Cardiac muscle cell (in vitro differentiated cells and primary cell): Measurements from ENCODE around the gene PRG2. TPM values are rescaled to one million over a fixed set of nuclear protein-coding genes. Genes with fewer than 3 reads are reported as not detected.

Source experiments
- DNase-seq, 2 donors: peaks; one replicate each; pipeline versions ENCODE4 v3.0.0 to v3.0.0-alpha.2; 2010 to 2017; ENCODE audit warnings: low read depth in 1 of 2, low spot score in 1 of 2
- H3K27ac ChIP-seq: fragments of 200-600 bp; sonication (generic); 2 replicates; pipeline ENCODE4 v1.5.1; 2016
- H3K27me3 ChIP-seq: fragments of 200-600 bp; sonication (generic); 2 replicates; pipeline ENCODE4 v1.6.0; 2016; ENCODE audit warnings: control low read depth
- H3K36me3 ChIP-seq: fragments of 200-600 bp; sonication (generic); 2 replicates; pipeline ENCODE4 v1.5.1; 2016; ENCODE audit warnings: control low read depth
- H3K4me1 ChIP-seq: fragments of 200-600 bp; sonication (generic); 2 replicates; pipeline ENCODE4 v1.8.1; 2017; ENCODE audit warnings: low read depth, mild to moderate bottlenecking, mixed run types
- H3K4me3 ChIP-seq: fragments of 200-600 bp; sonication (generic); 2 replicates; pipeline ENCODE4 v1.5.1; 2016; ENCODE audit warnings: mild to moderate bottlenecking
- H3K9me3 ChIP-seq: fragments of 200-600 bp; sonication (generic); 2 replicates; pipeline ENCODE4 v1.5.1; 2017; ENCODE audit warnings: low read depth, mild to moderate bottlenecking, control low read depth
- CTCF ChIP-seq: IDR thresholded peaks from 2 replicates; pipeline ENCODE4 v1.5.1; 2012; ENCODE audit warnings: low read depth, mild to moderate bottlenecking, low read length
- polyA plus RNA-seq: library from polyadenylated mRNA; unstranded; fragments of >200 nt; fragmentation: Nextera tagmentation; extraction: Ambion mirVana; gene quantifications from 2 replicates; pipeline ENCODE4 v1.2.1, GENCODE V29; 2016
- total RNA-seq: library from RNA; depleted of rRNA; stranded (reverse); fragments of >200 nt; gene quantifications from 2 replicates; pipeline ENCODE4 v1.2.3, GENCODE V29; 2016

PRG2 gene
- total and polyA plus RNA-seq, 2 experiments from 2014 or later, result not detected

- TF ChIP-seq CTCF, result no peak
- Histone ChIP-seq H3K4me3 (no peak overlapping the region), H3K27me3 (no peaks in the 10 kb centered on the region), H3K9me3 (no peaks in the 10 kb centered on the region), H3K36me3 (no peaks in the 10 kb centered on the region), H3K27ac (no peak overlapping the region), H3K4me1 (no peaks in the 10 kb centered on the region)
- no peak for DNase-seq
These were observed 3.9 kb upstream of the PRG2 start for GRCh38 chr11:57394203-57394965.

GRCh38 chr11:57392763-57393105, 2.3 kb upstream of the PRG2 start:
- TF ChIP-seq CTCF, result no peak
- no peak overlapping the region for H3K4me3 ChIP-seq
- no peaks in the 10 kb centered on the region for H3K27me3 ChIP-seq
- H3K27ac ChIP-seq, result no peak overlapping the region
- H3K9me3 ChIP-seq, result no peaks in the 10 kb centered on the region
- no peaks in the 10 kb centered on the region for H3K36me3 ChIP-seq
- H3K4me1 ChIP-seq, result no peaks in the 10 kb centered on the region
- no peak for DNase-seq

GRCh38 chr11:57392066-57392762, 1.8 kb upstream of the PRG2 start:
- H3K9me3 ChIP-seq, result no peaks in the 10 kb centered on the region
- no peaks in the 10 kb centered on the region for H3K27me3 ChIP-seq
- no peak for TF ChIP-seq CTCF
- no peak overlapping the region for H3K27ac ChIP-seq
- no peak overlapping the region for H3K4me3 ChIP-seq
- DNase-seq, result no peak
- no peaks in the 10 kb centered on the region for H3K4me1 ChIP-seq
- no peaks in the 10 kb centered on the region for H3K36me3 ChIP-seq

GRCh38 chr11:57391539-57391938, 1.1 kb upstream of the PRG2 start:
- no peaks in the 10 kb centered on the region for H3K9me3 ChIP-seq
- no peaks in the 10 kb centered on the region for H3K4me1 ChIP-seq
- DNase-seq, result no peak
- no peaks in the 10 kb centered on the region for H3K27me3 ChIP-seq
- H3K27ac ChIP-seq, result no peak overlapping the region
- no peak for TF ChIP-seq CTCF
- no peak overlapping the region for H3K4me3 ChIP-seq
- no peaks in the 10 kb centered on the region for H3K36me3 ChIP-seq

- no peaks in the 10 kb centered on the region for H3K9me3 ChIP-seq
- TF ChIP-seq CTCF, result no peak
- H3K4me3 ChIP-seq, result no peak overlapping the region
- H3K27me3 ChIP-seq, result no peaks in the 10 kb centered on the region
- no peaks in the 10 kb centered on the region for H3K36me3 ChIP-seq
- no peak for DNase-seq
- no peak overlapping the region for H3K27ac ChIP-seq
- no peaks in the 10 kb centered on the region for H3K4me1 ChIP-seq
These were observed 661 bp upstream of the PRG2 start for GRCh38 chr11:57391111-57391510.
